WTC11 (cell line): ENCODE measurements around the gene SEMA7A. TPM values are rescaled to one million over a fixed set of nuclear protein-coding genes. Genes with fewer than 3 reads are reported as not detected.
"Not testable (repeated sequence)": the region's sequence is repeated elsewhere in the genome, so short reads cannot be mapped to it uniquely, and the experiment has no call there.

Source experiments
- ATAC-seq: fragments of 200-7000 bp; cut with Tn5 transposase; 2 replicates; pipeline ENCODE4 v1.10.0; 2021; ENCODE audit warnings: mild to moderate bottlenecking, moderate library complexity
- CTCF ChIA-PET: fragments of 300-600 bp; sonication (Branson Sonifier 250); formaldehyde crosslinking; loops from one replicate; lab custom pipeline; 2021; ENCODE audit warnings: antibody characterized with exemption; lab: Charles Lee
- POLR2A ChIA-PET: fragments of 350-600 bp; sonication (Branson Sonifier 250); formaldehyde crosslinking; loops from one replicate; lab custom pipeline; 2021; ENCODE audit warnings: antibody characterized with exemption; lab: Charles Lee
- DNase-seq: peaks from one replicate; pipeline ENCODE4 v3.0.0; 2021; ENCODE audit warnings: low spot score
- H3K27ac Mint-ChIP-seq: 2 replicates; pipeline ENCODE4 v1.8.0; 2021; ENCODE audit warnings: mixed read lengths
- H3K27me3 Mint-ChIP-seq: 2 replicates; pipeline ENCODE4 v1.8.0; 2021; ENCODE audit warnings: low read depth, mild to moderate bottlenecking, moderate library complexity, mixed read lengths
- H3K36me3 Mint-ChIP-seq: 2 replicates; pipeline ENCODE4 v1.8.0; 2021; ENCODE audit warnings: mixed read lengths
- H3K4me1 Mint-ChIP-seq: 2 replicates; pipeline ENCODE4 v1.8.0; 2022; ENCODE audit warnings: mixed read lengths
- H3K4me3 Mint-ChIP-seq: 2 replicates; pipeline ENCODE4 v1.8.0; 2021; ENCODE audit warnings: mild to moderate bottlenecking, moderate library complexity, mixed read lengths
- H3K9me3 Mint-ChIP-seq: 2 replicates; pipeline ENCODE4 v1.8.0; 2021; ENCODE audit warnings: mixed read lengths
- CDX4 ChIP-seq: fragments of 250-450 bp; sonication (Bioruptor Pico); IDR thresholded peaks from 2 replicates; pipeline ENCODE4 v1.9.0; 2021; ENCODE audit warnings: moderate library complexity, mild to moderate bottlenecking, inconsistent platforms, borderline replicate concordance
- EMX1 ChIP-seq: fragments of 250-450 bp; sonication (Bioruptor Pico); IDR thresholded peaks from 2 replicates; pipeline ENCODE4 v1.8.0; 2021; ENCODE audit warnings: mild to moderate bottlenecking
- FOXJ3 ChIP-seq: sonication (generic); formaldehyde crosslinking; IDR thresholded peaks from 2 replicates; pipeline ENCODE4 v1.9.0; 2021; ENCODE audit warnings: missing genetic modification reagents, mild to moderate bottlenecking, borderline replicate concordance
- FOXP4 ChIP-seq: sonication (generic); formaldehyde crosslinking; IDR thresholded peaks from 2 replicates; pipeline ENCODE4 v1.8.0; 2022; ENCODE audit warnings: mild to moderate bottlenecking, missing genetic modification reagents
- GTF2I ChIP-seq: fragments of 250-450 bp; sonication (Bioruptor Pico); conservative IDR thresholded peaks from 2 replicates; pipeline ENCODE4 v1.4.0; 2021; ENCODE audit warnings: mild to moderate bottlenecking
- HMGA2 ChIP-seq: fragments of 250-450 bp; sonication (Bioruptor Pico); IDR thresholded peaks from 2 replicates; pipeline ENCODE4 v1.4.0; 2021; ENCODE audit warnings: mild to moderate bottlenecking, moderate library complexity
- HMGXB4 ChIP-seq: sonication (generic); formaldehyde crosslinking; IDR thresholded peaks from 2 replicates; pipeline ENCODE4 v1.8.1; 2023; ENCODE audit warnings: mild to moderate bottlenecking, moderate library complexity, missing genetic modification reagents
- MXD4 ChIP-seq: fragments of 250-450 bp; sonication (Bioruptor Pico); IDR thresholded peaks from 2 replicates; pipeline ENCODE4 v1.8.0; 2021; ENCODE audit warnings: mild to moderate bottlenecking, moderate library complexity, borderline replicate concordance
- MYBL2 ChIP-seq: sonication (generic); formaldehyde crosslinking; IDR thresholded peaks from 2 replicates; pipeline ENCODE4 v1.8.1; 2023; ENCODE audit warnings: mild to moderate bottlenecking, moderate library complexity, missing genetic modification reagents
- RELA ChIP-seq: sonication (generic); formaldehyde crosslinking; IDR thresholded peaks from 2 replicates; pipeline ENCODE4 v1.8.1; 2022; ENCODE audit warnings: missing genetic modification reagents, mild to moderate bottlenecking, borderline replicate concordance
- RORB ChIP-seq: fragments of 250-450 bp; sonication (Bioruptor Pico); IDR thresholded peaks from 2 replicates; pipeline ENCODE4 v1.9.0; 2021; ENCODE audit warnings: mild to moderate bottlenecking
- SMAD3 ChIP-seq: sonication (generic); formaldehyde crosslinking; IDR thresholded peaks from 2 replicates; pipeline ENCODE4 v1.8.0; 2022; ENCODE audit warnings: missing genetic modification reagents, mild to moderate bottlenecking, borderline replicate concordance
- TEAD1 ChIP-seq: sonication (generic); formaldehyde crosslinking; IDR thresholded peaks from 2 replicates; pipeline ENCODE4 v1.8.0; 2022; ENCODE audit warnings: mild to moderate bottlenecking, missing genetic modification reagents
- TP53 ChIP-seq: sonication (generic); formaldehyde crosslinking; IDR thresholded peaks from 2 replicates; pipeline ENCODE4 v1.8.1; 2023; ENCODE audit warnings: mild to moderate bottlenecking, missing genetic modification reagents
- ZMAT4 ChIP-seq: fragments of 250-450 bp; sonication (Bioruptor Pico); IDR thresholded peaks from 2 replicates; pipeline ENCODE4 v1.9.0; 2021; ENCODE audit warnings: mild to moderate bottlenecking
- ZNF425 ChIP-seq: fragments of 250-450 bp; sonication (Bioruptor Pico); conservative IDR thresholded peaks from 2 replicates; pipeline ENCODE4 v1.9.0; 2021; ENCODE audit warnings: mild to moderate bottlenecking
- total RNA-seq: library from RNA; stranded (reverse); gene quantifications from 3 replicates; pipeline ENCODE4 v1.2.3, GENCODE V29; 2021

The SEMA7A gene
- total RNA-seq, 1 experiment from 2014 or later, result 17.9 TPM

- TF ChIP-seq TP53 (peak; percentile 83; the same call in 1 of the 2 replicates), TEAD1 (0 out of 2 replicates have a peak, but pooled peaks have one; percentile 41), FOXP4 (CRISPR knock-in tag) (0 out of 2 replicates have a peak, but pooled peaks have one; percentile 43), RELA (CRISPR knock-in tag) (no peak; the same call in 1 of the 2 replicates)
Observed at GRCh38 chr15:74433592-74434262, at the start of gene SEMA7A (continued).

- ChIA-PET CTCF (interaction anchor here (0.6 to 2.1 kb wide), 33 partner anchors 10 to 510 kb away, joined by 3 to 21 read pairs (median 4); partner anchors contain the start of genes ARID3B and UBL7), POLR2A (interaction anchor here (0.6 to 1.2 kb wide), 4 partner anchors 21 to 260 kb away, joined by 3 to 4 read pairs (median 3); no protein-coding TSS in a partner anchor)
- DNase-seq (peak; percentile 26), ATAC-seq (peak; percentile 100)
- TF ChIP-seq RORB (no peak), GTF2I (CRISPR knock-in tag) (no peak), FOXJ3 (no peak), MXD4 (CRISPR knock-in tag) (no peak), EMX1 (CRISPR knock-in tag) (no peak), HMGXB4 (no peak), HMGA2 (CRISPR knock-in tag) (no peak), CDX4 (CRISPR knock-in tag) (no peak), SMAD3 (CRISPR knock-in tag) (no peak), ZMAT4 (CRISPR knock-in tag) (no peak), MYBL2 (no peak), ZNF425 (CRISPR knock-in tag) (no peak)
- Mint-ChIP-seq H3K4me1 (peaks cover 11% of the 10 kb centered on the region), H3K4me3 (no peak overlapping the region), H3K9me3 (peaks cover 12% of the 10 kb centered on the region), H3K36me3 (peaks cover 28% of the 10 kb centered on the region), H3K27ac (peak overlapping the region; percentile 83), H3K27me3 (no peaks in the 10 kb centered on the region)
Observed at GRCh38 chr15:74482661-74483060, 48.9 kb upstream of the SEMA7A start.

GRCh38 chr15:74480364-74480763 lies 46.6 kb upstream of the SEMA7A start:
- ATAC-seq, POLR2A ChIA-PET, H3K27ac Mint-ChIP-seq, H3K27me3 Mint-ChIP-seq, DNase-seq, H3K4me3 Mint-ChIP-seq: not testable (repeated sequence)
- Mint-ChIP-seq H3K36me3 (peaks cover 28% of the 10 kb centered on the region), H3K4me1 (peaks cover 11% of the 10 kb centered on the region), H3K9me3 (peaks cover 12% of the 10 kb centered on the region)
- CTCF ChIA-PET, result interaction anchor here (1.8 kb wide), 1 partner anchor 9 kb away, joined by 4 read pairs; no protein-coding TSS in a partner anchor

GRCh38 chr15:74471621-74472020 lies 37.9 kb upstream of the SEMA7A start:
- DNase-seq, H3K4me3 Mint-ChIP-seq, H3K4me1 Mint-ChIP-seq, POLR2A ChIA-PET, H3K9me3 Mint-ChIP-seq, CTCF ChIA-PET, ATAC-seq, H3K27me3 Mint-ChIP-seq, H3K27ac Mint-ChIP-seq: not testable (repeated sequence)
- peaks cover 51% of the 10 kb centered on the region for H3K36me3 Mint-ChIP-seq
